ENCODE data around the gene FCHO1. TPM values are rescaled to one million over a fixed set of nuclear protein-coding genes. Genes with fewer than 3 reads are reported as not detected.

FCHO1 gene
- total RNA-seq, 1 experiment from 2014 or later = 0.39 TPM

- no peaks in the 10 kb centered on the region for H3K9me3 Mint-ChIP-seq (ENCODE audit: unreplicated experiment)
- no TSS peak for BruUV-seq (replicated peaks)
- H3K4me3 Mint-ChIP-seq (ENCODE audit: unreplicated experiment) = no peak overlapping the region
- no peaks in the 10 kb centered on the region for H3K27me3 Mint-ChIP-seq (ENCODE audit: insufficient read depth, unreplicated experiment)
- H3K27ac Mint-ChIP-seq (ENCODE audit: unreplicated experiment) = no peak overlapping the region
- no peaks in the 10 kb centered on the region; the same call in 1 of the 2 replicates for H3K36me3 ChIP-seq (ENCODE audit: control insufficient read depth, insufficient read depth, low read length)
- H3K36me3 Mint-ChIP-seq (ENCODE audit: insufficient read depth, unreplicated experiment) = peaks cover 32% of the 10 kb centered on the region
- TF ChIP-seq CTCF (IDR thresholded peaks at IDR 0.05; ENCODE audit: insufficient read depth in 1 of 2, low read depth in 1 of 2, low read length in 1 of 2, severe bottlenecking in 1 of 2, unreplicated experiment in 1 of 2) = no peak
- CTCF ChIA-PET = interaction anchor here (1.0 kb wide), 1 partner anchor 20 kb away, joined by 3 read pairs; no protein-coding TSS in a partner anchor
- intact Hi-C loops (cut with micrococcal nuclease; ENCODE audit: unreplicated experiment) = no loop called here
- H3K4me1 Mint-ChIP-seq (ENCODE audit: low read depth, unreplicated experiment) = no peaks in the 10 kb centered on the region
- H3K4me3 ChIP-seq (ENCODE audit: low read depth, low read length) = no peak overlapping the region
- no peak for DNase-seq
- POLR2A ChIA-PET = interaction anchor here (0.6 kb wide), 1 partner anchor 282 kb away, joined by 3 read pairs; no protein-coding TSS in a partner anchor
- H3K27me3 ChIP-seq (replicated peaks; ENCODE audit: control insufficient read depth, insufficient read depth, low read length) = no peaks in the 10 kb centered on the region
- H3K4me1 ChIP-seq = no peaks in the 10 kb centered on the region
- H3K9me3 ChIP-seq = no peaks in the 10 kb centered on the region
Measured at GRCh38 chr19:17726136-17726741, 25.0 kb upstream of the FCHO1 start.

GRCh38 chr19:17726964-17727773 is 24.1 kb upstream of the FCHO1 start:
- Mint-ChIP-seq H3K36me3 (ENCODE audit: insufficient read depth, unreplicated experiment) (peaks cover 42% of the 10 kb centered on the region), H3K27ac (ENCODE audit: unreplicated experiment) (no peak overlapping the region), H3K9me3 (ENCODE audit: unreplicated experiment) (no peaks in the 10 kb centered on the region), H3K4me3 (ENCODE audit: unreplicated experiment) (no peak overlapping the region), H3K4me1 (ENCODE audit: low read depth, unreplicated experiment) (no peaks in the 10 kb centered on the region), H3K27me3 (ENCODE audit: insufficient read depth, unreplicated experiment) (no peaks in the 10 kb centered on the region)
- no peaks in the 10 kb centered on the region; the same call in 1 of the 2 replicates for H3K36me3 ChIP-seq (ENCODE audit: control insufficient read depth, insufficient read depth, low read length)
- intact Hi-C loops (cut with micrococcal nuclease; ENCODE audit: unreplicated experiment) = no loop called here
- CTCF ChIA-PET = no interaction called here
- POLR2A ChIA-PET = no interaction called here
- no peaks in the 10 kb centered on the region for H3K27me3 ChIP-seq (replicated peaks; ENCODE audit: control insufficient read depth, insufficient read depth, low read length)
- no peaks in the 10 kb centered on the region for H3K4me1 ChIP-seq
- DNase-seq = no peak
- H3K9me3 ChIP-seq = no peaks in the 10 kb centered on the region
- H3K4me3 ChIP-seq (ENCODE audit: low read depth, low read length) = no peak overlapping the region
- no peak for TF ChIP-seq CTCF (IDR thresholded peaks at IDR 0.05; ENCODE audit: insufficient read depth in 1 of 2, low read depth in 1 of 2, low read length in 1 of 2, severe bottlenecking in 1 of 2, unreplicated experiment in 1 of 2)
- BruUV-seq (replicated peaks) = no TSS peak

DNA sequence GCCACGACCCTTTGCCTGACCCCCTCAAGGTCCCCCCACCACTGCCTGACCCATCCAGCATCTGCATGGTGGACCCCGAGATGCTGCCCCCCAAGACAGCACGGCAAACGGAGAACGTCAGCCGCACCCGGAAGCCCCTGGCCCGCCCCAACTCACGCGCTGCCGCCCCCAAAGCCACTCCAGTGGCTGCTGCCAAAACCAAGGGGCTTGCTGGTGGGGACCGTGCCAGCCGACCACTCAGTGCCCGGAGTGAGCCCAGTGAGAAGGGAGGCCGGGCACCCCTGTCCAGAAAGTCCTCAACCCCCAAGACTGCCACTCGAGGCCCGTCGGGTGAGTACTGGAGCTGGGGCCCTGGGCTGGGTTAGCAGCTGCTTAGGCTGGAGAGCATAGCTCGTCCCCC is 23.4 kb upstream of the FCHO1 start:
- no peaks in the 10 kb centered on the region for H3K4me1 Mint-ChIP-seq (ENCODE audit: low read depth, unreplicated experiment)
- BruUV-seq (replicated peaks) = no TSS peak
- CTCF ChIA-PET = no interaction called here

More for the DNA sequence above, 23.4 kb upstream of the FCHO1 start:
- intact Hi-C loops (cut with micrococcal nuclease; ENCODE audit: unreplicated experiment) = no loop called here
- no peaks in the 10 kb centered on the region; the same call in 1 of the 2 replicates for H3K36me3 ChIP-seq (ENCODE audit: control insufficient read depth, insufficient read depth, low read length)
- H3K27ac Mint-ChIP-seq (ENCODE audit: unreplicated experiment) = no peak overlapping the region
- H3K36me3 Mint-ChIP-seq (ENCODE audit: insufficient read depth, unreplicated experiment) = peaks cover 46% of the 10 kb centered on the region
- H3K27me3 ChIP-seq (replicated peaks; ENCODE audit: control insufficient read depth, insufficient read depth, low read length) = no peaks in the 10 kb centered on the region
- H3K4me1 ChIP-seq = no peaks in the 10 kb centered on the region
- no peak for TF ChIP-seq CTCF (IDR thresholded peaks at IDR 0.05; ENCODE audit: insufficient read depth in 1 of 2, low read depth in 1 of 2, low read length in 1 of 2, severe bottlenecking in 1 of 2, unreplicated experiment in 1 of 2)
- no peak for DNase-seq
- H3K27me3 Mint-ChIP-seq (ENCODE audit: insufficient read depth, unreplicated experiment) = no peaks in the 10 kb centered on the region
- H3K9me3 ChIP-seq = no peaks in the 10 kb centered on the region
- POLR2A ChIA-PET = interaction anchor here (0.7 kb wide), 1 partner anchor 15 kb away, joined by 3 read pairs; no protein-coding TSS in a partner anchor
- H3K9me3 Mint-ChIP-seq (ENCODE audit: unreplicated experiment) = no peaks in the 10 kb centered on the region
- H3K4me3 Mint-ChIP-seq (ENCODE audit: unreplicated experiment) = no peak overlapping the region
- no peak overlapping the region for H3K4me3 ChIP-seq (ENCODE audit: low read depth, low read length)

Measured in Caco-2 (cell line).